C4-2B (cell line): ENCODE data around the gene CCSAP.

ENCODE experiments used
- ZFX ChIP-seq: fragments of 450-650 bp; IDR thresholded peaks from 2 replicates; pipeline ENCODE4 v1.6.1; 2017
- TF ChIP-seq, protein P1 (sequence below): fragments of 450-650 bp; conservative IDR thresholded peaks from 2 replicates; pipeline ENCODE4 v1.5.1; 2017; ENCODE audit warnings: mild to moderate bottlenecking

DNA sequence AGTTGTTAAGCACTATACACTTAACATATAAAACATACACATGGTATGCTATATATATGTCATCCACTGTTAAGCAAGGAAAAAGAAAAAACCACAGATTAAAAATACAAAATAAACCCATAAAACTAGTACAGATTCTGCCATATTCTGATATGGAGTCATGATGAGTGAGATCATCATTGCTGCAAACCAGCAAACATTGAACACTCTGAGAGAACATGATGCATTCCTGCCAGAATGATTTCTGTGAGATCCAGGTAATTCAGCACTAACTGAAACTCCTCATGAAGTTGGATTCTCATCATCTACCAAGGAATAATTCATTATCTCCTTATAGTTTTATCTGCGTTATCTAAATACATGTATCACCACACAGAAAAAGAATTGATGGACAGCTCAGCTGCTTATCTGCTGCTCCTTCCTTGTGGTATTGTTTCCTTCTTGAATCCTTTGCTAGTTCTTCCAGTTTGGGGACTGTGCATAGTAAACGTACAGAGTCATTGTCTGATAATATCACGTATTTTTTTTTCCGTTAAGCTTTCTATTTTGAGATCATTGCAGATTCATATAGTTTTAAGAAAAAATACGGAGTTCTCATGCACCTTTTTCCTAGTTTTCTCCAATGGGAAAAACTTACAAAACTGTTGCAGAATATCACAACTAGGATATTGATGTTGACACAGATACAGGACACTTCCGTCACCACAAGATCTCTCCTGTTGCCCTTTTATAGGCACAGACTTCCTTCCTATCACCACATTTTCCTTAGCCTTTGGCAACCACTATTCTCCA is 62.6 kb downstream of the CCSAP start:
- TF ChIP-seq, protein P1, sequence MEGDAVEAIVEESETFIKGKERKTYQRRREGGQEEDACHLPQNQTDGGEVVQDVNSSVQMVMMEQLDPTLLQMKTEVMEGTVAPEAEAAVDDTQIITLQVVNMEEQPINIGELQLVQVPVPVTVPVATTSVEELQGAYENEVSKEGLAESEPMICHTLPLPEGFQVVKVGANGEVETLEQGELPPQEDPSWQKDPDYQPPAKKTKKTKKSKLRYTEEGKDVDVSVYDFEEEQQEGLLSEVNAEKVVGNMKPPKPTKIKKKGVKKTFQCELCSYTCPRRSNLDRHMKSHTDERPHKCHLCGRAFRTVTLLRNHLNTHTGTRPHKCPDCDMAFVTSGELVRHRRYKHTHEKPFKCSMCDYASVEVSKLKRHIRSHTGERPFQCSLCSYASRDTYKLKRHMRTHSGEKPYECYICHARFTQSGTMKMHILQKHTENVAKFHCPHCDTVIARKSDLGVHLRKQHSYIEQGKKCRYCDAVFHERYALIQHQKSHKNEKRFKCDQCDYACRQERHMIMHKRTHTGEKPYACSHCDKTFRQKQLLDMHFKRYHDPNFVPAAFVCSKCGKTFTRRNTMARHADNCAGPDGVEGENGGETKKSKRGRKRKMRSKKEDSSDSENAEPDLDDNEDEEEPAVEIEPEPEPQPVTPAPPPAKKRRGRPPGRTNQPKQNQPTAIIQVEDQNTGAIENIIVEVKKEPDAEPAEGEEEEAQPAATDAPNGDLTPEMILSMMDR: no peak
- no peak for TF ChIP-seq ZFX
